HG03039 (cell line): ENCODE measurements around the gene PLEKHN1.
A peak's percentile ranks its signal among the peaks of the same experiment; 100 is the strongest.
"Not testable (repeated sequence)": the region's sequence is repeated elsewhere in the genome, so short reads cannot be mapped to it uniquely, and the experiment has no call there.

ENCODE experiments used
- ATAC-seq: cut with Tn5 transposase; IDR thresholded peaks from one replicate; pipeline ENCODE4 v1.9.1; 2021; ENCODE audit warnings: mild to moderate bottlenecking, moderate library complexity; ENCODE audit not compliant: unreplicated experiment

Gene PLEKHN1

GRCh38 chr1:1005774-1006304 is 39.6 kb downstream of the PLEKHN1 start:
- no peak for ATAC-seq

- ATAC-seq, result no peak
These were observed 40.2 kb downstream of the PLEKHN1 start for GRCh38 chr1:1006305-1007159.

DNA sequence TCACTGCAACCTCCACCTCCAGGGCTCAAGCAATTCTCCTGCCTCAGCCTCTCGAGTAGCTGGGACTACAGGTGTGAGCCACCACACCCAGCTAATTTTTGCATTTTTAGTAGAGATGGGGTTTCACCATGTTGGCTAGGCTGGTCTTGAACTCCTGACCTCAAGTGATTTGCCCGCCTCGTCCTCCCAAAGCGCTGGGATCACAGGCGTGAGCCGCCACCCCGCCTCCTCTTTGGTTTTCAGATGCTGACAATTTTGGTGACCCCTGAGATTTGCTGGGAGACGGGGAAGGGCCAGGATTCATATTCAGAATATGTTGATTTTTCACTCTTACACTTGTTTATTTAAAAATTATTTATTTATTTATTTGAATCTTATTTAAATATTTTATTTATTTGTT is 43.8 kb downstream of the PLEKHN1 start:
- ATAC-seq, result not testable (repeated sequence)

DNA sequence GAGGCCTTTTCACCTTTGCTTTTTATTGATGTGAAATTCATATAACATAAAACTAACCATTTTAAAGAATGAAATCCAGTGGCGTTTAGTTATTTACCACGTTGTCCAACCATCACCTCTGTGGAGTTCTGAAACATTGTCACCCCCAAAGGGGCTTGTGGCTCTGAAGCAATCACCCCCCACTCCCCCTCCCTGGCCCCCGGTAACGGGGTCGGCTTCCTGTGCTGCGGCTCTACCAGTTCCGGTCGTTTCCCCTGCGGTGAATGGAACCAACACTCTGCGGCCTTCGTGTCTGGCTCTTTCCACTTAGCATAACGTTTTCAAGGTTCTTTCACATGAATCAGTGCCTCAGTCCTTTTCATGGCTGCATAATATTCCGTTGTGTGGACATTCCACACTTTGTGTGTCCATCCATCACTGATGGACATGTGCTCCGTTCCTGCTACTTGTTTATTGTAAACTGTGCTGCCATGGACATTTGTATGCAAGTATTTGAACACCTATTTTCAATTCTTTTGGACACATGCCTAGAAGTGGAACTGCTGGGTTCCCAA is 45.2 kb downstream of the PLEKHN1 start:
- ATAC-seq, result no peak

GRCh38 chr1:1012736-1013104 is 46.4 kb downstream of the PLEKHN1 start:
- ATAC-seq, result not testable (repeated sequence)

DNA sequence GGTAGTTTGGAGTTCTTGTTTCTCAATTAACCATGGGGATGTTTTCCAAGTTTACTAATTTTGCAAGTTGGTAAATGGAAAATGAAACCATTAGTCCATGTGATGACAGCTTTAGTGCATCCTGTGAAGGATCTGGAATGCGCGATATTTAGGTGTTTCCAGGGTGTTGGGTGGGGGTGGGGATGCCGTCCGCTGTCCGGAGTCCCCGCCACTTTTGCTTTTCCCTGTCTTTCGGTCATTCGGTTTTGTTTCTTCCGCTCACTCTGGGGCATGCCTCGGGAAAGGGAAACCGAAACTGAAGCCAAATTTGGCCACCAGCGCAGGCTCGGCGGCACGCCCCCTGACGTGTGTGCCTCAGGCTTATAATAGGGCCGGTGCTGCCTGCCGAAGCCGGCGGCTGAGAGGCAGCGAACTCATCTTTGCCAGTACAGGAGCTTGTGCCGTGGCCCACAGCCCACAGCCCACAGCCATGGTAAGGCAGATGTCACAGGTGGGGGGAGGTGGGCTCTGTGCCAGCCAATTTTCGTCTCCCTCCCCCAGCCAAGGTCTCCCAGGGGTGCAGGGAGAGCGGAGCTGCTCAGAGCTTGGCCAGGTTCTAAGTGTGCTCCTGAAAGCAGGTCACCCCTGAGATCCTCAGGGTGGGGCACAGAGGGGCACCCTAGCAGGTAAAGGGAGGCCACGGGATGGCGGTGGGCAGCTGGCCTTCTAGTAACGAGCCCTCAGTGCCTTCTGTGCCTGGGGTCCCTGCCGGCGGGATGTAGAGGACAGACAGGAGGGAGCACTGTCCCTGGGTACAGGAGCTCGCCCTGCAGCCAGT is 47.0 kb downstream of the PLEKHN1 start, which contains the start of gene ISG15:
TSS of gene ISG15 (plus strand) at position 393 of the 817 bp plus-strand sequence. CDS start at position 470, 77 bp downstream.
- peak; percentile 67 for ATAC-seq

GRCh38 chr1:1013922-1014648 is 47.8 kb downstream of the PLEKHN1 start:
- ATAC-seq, result no peak

GRCh38 chr1:1014799-1015681 is 48.8 kb downstream of the PLEKHN1 start:
- ATAC-seq, result no peak

GRCh38 chr1:1017397-1018320 is 51.4 kb downstream of the PLEKHN1 start:
- not testable (repeated sequence) for ATAC-seq

DNA sequence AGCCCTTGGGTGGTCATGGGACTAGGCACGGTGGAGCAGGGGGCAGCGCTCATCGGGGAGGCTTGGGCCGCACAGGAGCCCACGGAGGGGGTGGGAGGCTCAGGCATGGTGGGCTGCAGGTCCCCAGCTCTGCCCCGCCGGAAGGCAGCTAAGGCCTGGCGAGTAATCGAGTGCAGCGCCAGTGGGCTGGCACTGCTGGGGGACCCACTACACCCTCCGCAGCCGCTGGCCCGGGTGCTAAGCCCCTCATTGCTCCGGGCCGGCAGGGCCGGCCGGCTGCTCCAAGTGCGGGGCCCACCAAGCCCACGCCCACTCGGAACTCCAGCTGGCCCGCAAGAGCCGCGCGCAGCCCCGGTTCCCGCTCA is 52.0 kb downstream of the PLEKHN1 start:
- not testable (repeated sequence) for ATAC-seq

- ATAC-seq, result peak; percentile 59
These were observed 53.1 kb downstream of the PLEKHN1 start for GRCh38 chr1:1019122-1019999.

DNA sequence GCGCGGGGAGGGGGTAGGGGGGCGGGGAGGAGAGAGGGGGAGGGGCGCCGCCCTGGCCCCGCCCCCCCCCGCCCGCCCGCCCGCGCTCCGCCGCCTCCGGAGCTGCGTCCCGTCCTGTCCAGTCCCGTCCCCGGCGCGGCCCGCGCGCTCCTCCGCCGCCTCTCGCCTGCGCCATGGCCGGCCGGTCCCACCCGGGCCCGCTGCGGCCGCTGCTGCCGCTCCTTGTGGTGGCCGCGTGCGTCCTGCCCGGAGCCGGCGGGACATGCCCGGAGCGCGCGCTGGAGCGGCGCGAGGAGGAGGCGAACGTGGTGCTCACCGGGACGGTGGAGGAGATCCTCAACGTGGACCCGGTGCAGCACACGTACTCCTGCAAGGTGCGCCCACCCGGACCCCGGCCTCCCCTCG is 53.7 kb downstream of the PLEKHN1 start, which contains the start of gene AGRN:
TSS of gene AGRN (plus strand) at position 121 of the 405 bp plus-strand sequence. CDS start at position 174, 53 bp downstream.
- ATAC-seq, result peak; percentile 18

DNA sequence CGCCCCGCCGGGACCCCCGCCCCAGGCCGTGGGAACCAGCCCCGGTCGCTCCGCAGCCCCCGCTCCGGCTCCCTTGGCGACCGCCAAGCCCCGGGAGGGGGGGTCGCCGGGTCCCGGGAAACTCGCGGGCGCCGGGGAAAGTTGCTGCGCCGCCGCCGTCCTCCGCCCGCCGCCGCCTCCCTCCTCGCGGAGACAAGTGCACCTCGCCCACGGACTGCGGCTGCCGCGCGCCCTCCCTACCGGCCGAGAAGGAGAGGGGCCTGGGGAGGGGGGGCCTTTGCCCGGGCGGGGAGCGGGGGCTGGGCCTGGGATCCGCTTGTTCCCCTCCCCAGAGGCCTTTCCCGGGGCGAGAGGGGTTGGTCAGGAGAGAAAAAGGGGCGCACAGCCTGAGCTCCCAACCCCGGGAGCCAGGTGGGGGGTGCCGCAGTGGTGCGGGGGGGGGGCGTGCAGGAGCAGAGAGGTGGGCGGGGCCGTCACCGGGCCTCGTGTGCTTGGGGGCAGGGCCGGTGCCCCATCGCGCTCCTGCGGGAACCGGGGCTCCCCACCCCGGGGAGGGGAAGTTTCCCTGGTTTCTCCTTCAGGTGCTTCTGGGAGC is 54.2 kb downstream of the PLEKHN1 start:
- peak; percentile 13 for ATAC-seq

DNA sequence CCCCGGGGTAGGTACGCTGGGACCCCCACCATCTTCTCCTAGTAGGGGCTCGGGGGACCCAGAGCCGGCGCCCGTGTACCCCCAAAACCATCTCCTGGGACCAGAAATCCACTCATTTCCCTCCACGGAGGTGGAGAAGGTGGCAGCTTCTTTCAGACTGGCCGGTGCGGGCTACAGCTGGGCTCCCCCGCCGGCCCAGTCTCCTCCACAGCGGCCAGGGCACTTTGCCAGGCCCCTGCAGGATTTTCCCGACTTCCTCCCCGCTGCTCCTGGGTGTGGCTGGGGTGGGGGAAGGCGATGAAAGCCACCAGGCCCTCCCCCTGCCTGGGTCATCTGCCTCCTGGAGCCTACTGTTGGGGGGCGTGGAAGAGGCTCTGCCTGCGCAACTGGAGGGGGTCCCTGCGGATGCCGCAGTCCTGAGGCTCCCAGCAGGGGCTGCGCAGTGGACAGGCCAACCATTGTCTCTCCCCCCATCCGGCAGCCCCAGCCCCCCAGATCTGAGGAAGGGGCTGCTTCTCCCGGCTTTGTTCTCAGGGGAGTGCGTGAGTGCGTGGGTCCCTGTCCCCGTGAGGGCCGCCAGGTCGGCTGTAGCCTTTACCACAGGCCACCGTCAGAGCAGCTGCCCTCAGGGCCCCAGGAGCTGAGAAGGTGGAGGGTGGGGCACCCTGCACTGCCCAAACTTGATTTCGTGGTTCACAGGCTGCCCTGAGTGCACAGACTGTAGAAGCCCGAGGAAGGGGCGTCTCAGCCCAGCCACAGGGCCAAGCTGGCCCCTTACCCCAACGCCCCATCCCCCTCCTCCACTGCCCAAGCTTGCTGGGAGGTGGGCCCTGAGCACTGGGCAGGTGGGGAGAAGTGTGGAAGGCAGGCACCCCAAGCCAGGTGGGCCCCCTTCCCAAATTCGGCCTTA is 55.0 kb downstream of the PLEKHN1 start:
- ATAC-seq, result no peak

GRCh38 chr1:1021920-1022259 is 55.6 kb downstream of the PLEKHN1 start:
- no peak for ATAC-seq
